Brain microvascular endothelial cell (primary cell): ENCODE data around the gene NELFCD.
"Not testable (repeated sequence)": the region's sequence is repeated elsewhere in the genome, so short reads cannot be mapped to it uniquely, and the experiment has no call there.

Source experiments
- DNase-seq: peaks from one replicate; pipeline ENCODE4 v3.0.0-alpha.2; 2020
- H3K27ac ChIP-seq: fragments of 250-450 bp; sonication (Bioruptor Pico); 2 replicates; pipeline ENCODE4 v1.5.1; 2020; ENCODE audit warnings: mild to moderate bottlenecking, moderate library complexity
- H3K27me3 ChIP-seq: fragments of 250-450 bp; sonication (Bioruptor Pico); replicated peaks from 2 replicates; pipeline ENCODE4 v1.5.1; 2020; ENCODE audit warnings: mild to moderate bottlenecking
- H3K36me3 ChIP-seq: fragments of 250-450 bp; sonication (Bioruptor Pico); replicated peaks from 2 replicates; pipeline ENCODE4 v1.5.1; 2020; ENCODE audit warnings: mild to moderate bottlenecking
- H3K4me3 ChIP-seq: 2 replicates; pipeline ENCODE4 v1.5.1; 2011; ENCODE audit warnings: low read depth, mild to moderate bottlenecking, control low read depth, low read length, moderate library complexity
- CTCF ChIP-seq: IDR thresholded peaks from 2 replicates; pipeline ENCODE4 v1.5.1; 2011; ENCODE audit warnings: low read depth, mild to moderate bottlenecking, moderate library complexity, low read length, control low read depth, inconsistent platforms; ENCODE audit errors: missing control alignments
- in situ Hi-C: cut with HindIII; loops from 2 replicates; pipeline ENCODE4 v1.10.0; 2017; ENCODE audit warnings: low sequenced_read_pairs, low pct_ligation_motif_present

Gene NELFCD

DNA sequence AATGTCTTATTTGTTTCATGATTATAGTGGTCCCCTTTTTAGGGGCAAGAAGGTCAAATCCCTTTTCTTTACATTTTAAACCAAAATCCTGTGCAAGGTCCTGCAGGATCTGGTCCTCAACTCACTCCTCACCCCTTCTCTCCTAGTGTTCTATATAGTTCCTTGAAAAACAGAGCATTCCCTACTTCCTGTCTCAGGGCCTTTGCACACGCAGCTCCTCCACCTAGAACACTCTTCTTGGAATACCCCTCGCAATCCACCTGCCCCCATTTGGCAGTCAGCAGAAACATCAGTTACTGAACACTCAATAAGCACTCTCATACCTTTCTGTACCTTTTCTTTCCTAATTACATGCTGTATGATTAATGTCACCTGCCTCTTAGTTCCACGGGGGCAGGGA, 54.3 kb downstream of the NELFCD start:
- no peak for DNase-seq
- no peak overlapping the region for H3K4me3 ChIP-seq
- TF ChIP-seq CTCF = no peak
- in situ Hi-C loops = no loop called here
- H3K36me3 ChIP-seq = peaks cover 28% of the 10 kb centered on the region
- no peak overlapping the region for H3K27ac ChIP-seq
- no peaks in the 10 kb centered on the region for H3K27me3 ChIP-seq

DNA sequence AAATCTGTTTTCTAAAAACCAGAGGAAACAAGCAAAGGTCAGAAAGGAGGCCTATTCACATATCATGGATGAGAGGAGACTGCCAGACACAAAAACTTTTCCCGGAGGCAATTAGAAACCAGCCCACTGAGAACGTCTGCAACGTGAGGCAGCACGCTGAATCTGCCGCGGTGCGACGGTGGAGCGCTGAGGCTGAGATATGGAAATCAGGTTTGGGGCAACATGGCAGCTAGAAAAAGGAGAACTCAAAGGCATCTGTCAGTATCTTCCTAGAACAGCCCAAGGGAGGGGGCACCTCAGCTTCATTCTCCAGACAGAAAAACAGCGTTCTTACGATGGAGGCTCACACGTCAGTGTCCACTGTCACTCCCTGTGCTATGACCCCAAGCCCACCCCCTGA, 56.3 kb downstream of the NELFCD start:
- Histone ChIP-seq H3K4me3 (no peak overlapping the region), H3K27ac (no peak overlapping the region), H3K36me3 (peaks cover 28% of the 10 kb centered on the region), H3K27me3 (no peaks in the 10 kb centered on the region)
- DNase-seq = no peak
- TF ChIP-seq CTCF = no peak
- in situ Hi-C loops = no loop called here

DNA sequence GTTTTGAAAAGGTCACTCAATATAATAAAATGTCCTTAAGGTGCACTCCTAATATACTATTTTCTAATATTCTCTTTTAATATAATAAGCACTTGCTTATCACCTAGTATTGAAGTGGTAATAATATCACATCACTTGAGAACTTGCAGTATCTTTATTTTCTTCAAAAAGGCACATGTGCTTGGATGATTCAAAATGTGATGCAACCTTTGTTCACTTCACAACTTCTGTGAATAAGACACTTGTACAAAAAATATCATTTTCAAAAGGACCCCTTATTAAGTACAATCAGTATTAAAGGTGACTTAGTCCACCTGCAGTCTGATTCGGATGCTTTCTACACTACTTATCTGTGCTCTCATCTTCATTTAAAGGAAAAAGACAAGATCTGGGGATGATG, 58.2 kb downstream of the NELFCD start:
- no peak overlapping the region for H3K27ac ChIP-seq
- no peak for DNase-seq
- H3K27me3 ChIP-seq = no peaks in the 10 kb centered on the region
- H3K4me3 ChIP-seq = no peak overlapping the region
- H3K36me3 ChIP-seq = peaks cover 28% of the 10 kb centered on the region
- TF ChIP-seq CTCF = no peak
- in situ Hi-C loops = no loop called here

DNA sequence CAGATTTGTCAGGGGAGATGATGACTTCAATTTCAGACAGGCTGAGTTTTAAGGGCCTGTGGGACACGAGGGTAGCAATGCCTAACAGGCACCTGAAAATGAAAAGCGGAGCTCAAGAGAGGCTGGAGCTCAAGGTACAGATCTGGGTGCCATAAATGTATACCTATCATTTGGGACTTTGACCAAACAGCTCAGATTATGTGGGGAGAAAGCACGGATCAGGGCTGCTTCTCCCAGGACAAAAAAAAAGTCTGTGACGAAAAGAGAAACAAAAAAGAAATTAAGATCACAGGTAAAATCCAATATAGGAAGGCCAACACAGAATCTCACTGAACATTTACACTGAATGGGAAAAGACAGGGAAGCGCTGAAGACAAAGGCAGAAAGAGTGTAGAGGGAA, 59.6 kb downstream of the NELFCD start:
- Histone ChIP-seq H3K4me3 (no peak overlapping the region), H3K27me3 (no peaks in the 10 kb centered on the region), H3K27ac (no peak overlapping the region), H3K36me3 (peaks cover 21% of the 10 kb centered on the region)
- in situ Hi-C loops = no loop called here
- TF ChIP-seq CTCF = no peak
- DNase-seq = no peak

DNA sequence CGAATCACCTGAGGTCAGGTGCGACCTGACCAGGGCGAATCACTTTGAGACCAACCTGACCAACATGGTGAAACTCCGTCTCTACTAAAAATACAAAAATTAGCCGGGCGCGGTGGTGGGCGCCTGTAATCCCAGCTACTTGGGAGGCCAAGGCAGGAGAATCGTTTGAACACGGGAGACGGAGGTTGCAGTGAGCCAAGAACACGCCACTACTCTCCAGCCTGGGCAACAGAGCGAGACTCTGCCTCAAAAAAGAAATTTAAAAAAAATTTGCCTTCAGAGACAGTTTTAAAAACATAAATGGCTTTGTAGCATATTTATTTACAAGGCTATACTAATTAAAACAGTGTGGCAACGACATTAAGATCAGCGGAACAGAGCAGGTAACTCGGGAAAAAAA, 60.4 kb downstream of the NELFCD start:
- H3K27me3 ChIP-seq, in situ Hi-C loops, H3K4me3 ChIP-seq, H3K27ac ChIP-seq, DNase-seq: not testable (repeated sequence)
- peaks cover 16% of the 10 kb centered on the region for H3K36me3 ChIP-seq

- Histone ChIP-seq H3K36me3 (peaks cover 10% of the 10 kb centered on the region), H3K4me3 (peak within 1 kb of the TSS; percentile 79), H3K27me3 (no peaks in the 10 kb centered on the region), H3K27ac (peak within 1 kb of the TSS; percentile 3)
- in situ Hi-C loops = no loop called here
- no peak for TF ChIP-seq CTCF
- no peak for DNase-seq
These were observed 61.2 kb downstream of the NELFCD start, which contains the start of gene PRELID3B for GRCh38 chr20:59042151-59042795. Gene PRELID3B (minus strand): TSS chr20:59042786. CDS start chr20:59042730, 56 bp downstream.
